Sigmoid colon (tissue), 4 donors: ENCODE results near the gene RPS16.

Source experiments
- POLR2AphosphoS5 ChIP-seq, 4 donors: sonication (generic); formaldehyde crosslinking; IDR thresholded peaks; one replicate each; pipeline ENCODE4 v1.6.1; 2017; ENCODE audit warnings: antibody characterized with exemption in 4 of 4
- TF ChIP-seq, protein P1 (sequence below), 4 experiments: fragments of 450-650 bp in 3 of 4; fragments of 200-600 bp in 1 of 4; IDR thresholded peaks; one replicate each; pipeline ENCODE4 v1.5.1; 2016 to 2019; ENCODE audit warnings: antibody characterized with exemption in 4 of 4, mild to moderate bottlenecking in 3 of 4, moderate library complexity in 2 of 4

DNA sequence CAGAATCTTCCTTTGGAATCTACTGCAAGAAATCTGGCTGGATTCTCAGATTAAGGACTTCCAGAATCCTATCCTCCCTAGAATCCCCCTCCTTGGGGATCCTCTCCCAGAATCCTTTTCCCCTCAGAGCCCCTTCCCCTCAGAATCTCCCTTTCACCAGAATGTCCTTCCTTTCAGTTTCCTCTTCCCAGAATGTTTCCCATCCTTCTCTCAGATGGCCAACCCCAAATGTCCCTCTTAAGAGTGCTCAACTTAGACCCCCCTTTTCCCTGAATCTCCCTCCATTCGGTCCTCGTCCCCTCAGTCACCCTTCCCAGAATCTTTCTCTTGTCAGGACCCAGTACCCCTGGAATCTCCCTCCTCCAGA, 584 bp upstream of the RPS16 start:
- TF ChIP-seq POLR2AphosphoS5 (IDR thresholded peaks at IDR 0.05), result no peak
- TF ChIP-seq, protein P1, sequence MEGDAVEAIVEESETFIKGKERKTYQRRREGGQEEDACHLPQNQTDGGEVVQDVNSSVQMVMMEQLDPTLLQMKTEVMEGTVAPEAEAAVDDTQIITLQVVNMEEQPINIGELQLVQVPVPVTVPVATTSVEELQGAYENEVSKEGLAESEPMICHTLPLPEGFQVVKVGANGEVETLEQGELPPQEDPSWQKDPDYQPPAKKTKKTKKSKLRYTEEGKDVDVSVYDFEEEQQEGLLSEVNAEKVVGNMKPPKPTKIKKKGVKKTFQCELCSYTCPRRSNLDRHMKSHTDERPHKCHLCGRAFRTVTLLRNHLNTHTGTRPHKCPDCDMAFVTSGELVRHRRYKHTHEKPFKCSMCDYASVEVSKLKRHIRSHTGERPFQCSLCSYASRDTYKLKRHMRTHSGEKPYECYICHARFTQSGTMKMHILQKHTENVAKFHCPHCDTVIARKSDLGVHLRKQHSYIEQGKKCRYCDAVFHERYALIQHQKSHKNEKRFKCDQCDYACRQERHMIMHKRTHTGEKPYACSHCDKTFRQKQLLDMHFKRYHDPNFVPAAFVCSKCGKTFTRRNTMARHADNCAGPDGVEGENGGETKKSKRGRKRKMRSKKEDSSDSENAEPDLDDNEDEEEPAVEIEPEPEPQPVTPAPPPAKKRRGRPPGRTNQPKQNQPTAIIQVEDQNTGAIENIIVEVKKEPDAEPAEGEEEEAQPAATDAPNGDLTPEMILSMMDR (IDR thresholded peaks at IDR 0.05), result no peak
